Measurements from ENCODE around the gene BCOR.

DNA sequence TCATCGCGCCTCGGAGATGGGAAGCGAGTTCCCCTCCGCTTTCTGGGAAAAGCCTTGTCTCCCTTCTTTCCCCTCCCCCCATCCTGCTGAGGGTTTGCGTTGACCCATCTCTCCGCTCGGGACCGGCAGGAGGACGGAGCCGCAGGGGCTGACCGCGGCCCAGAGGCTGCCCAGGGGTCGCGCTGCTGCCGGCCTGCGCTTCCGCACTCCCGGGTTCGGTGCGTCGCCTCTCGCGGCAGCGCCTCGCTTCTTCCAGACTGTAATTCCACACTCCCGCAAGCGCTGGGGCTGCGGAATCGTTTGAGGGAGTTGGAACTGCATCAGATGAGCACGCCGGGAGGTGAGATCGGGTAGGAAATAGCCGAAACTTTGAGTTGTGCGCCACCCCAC lies 88.3 kb downstream of the BCOR start:
- TF ChIP-seq POLR2A (IDR thresholded peaks at IDR 0.05; ENCODE audit: low read depth, low read length) (no peak), FOS (IDR thresholded peaks at IDR 0.05; ENCODE audit: low read depth, low read length) (no peak), MAFK (IDR thresholded peaks at IDR 0.05; ENCODE audit: low read depth, low read length) (no peak), RCOR1 (IDR thresholded peaks at IDR 0.05; ENCODE audit: insufficient replicate concordance, low read length) (no peak), MXI1 (IDR thresholded peaks at IDR 0.05; ENCODE audit: borderline replicate concordance, low read depth, low read length) (no peak), RFX5 (IDR thresholded peaks at IDR 0.05; ENCODE audit: low read depth, low read length) (no peak), SMC3 (IDR thresholded peaks at IDR 0.05; ENCODE audit: low read depth, low read length) (no peak), CEBPB (IDR thresholded peaks at IDR 0.05; ENCODE audit: low read depth, low read length) (no peak)
- TF ChIP-seq, protein P1, sequence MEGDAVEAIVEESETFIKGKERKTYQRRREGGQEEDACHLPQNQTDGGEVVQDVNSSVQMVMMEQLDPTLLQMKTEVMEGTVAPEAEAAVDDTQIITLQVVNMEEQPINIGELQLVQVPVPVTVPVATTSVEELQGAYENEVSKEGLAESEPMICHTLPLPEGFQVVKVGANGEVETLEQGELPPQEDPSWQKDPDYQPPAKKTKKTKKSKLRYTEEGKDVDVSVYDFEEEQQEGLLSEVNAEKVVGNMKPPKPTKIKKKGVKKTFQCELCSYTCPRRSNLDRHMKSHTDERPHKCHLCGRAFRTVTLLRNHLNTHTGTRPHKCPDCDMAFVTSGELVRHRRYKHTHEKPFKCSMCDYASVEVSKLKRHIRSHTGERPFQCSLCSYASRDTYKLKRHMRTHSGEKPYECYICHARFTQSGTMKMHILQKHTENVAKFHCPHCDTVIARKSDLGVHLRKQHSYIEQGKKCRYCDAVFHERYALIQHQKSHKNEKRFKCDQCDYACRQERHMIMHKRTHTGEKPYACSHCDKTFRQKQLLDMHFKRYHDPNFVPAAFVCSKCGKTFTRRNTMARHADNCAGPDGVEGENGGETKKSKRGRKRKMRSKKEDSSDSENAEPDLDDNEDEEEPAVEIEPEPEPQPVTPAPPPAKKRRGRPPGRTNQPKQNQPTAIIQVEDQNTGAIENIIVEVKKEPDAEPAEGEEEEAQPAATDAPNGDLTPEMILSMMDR (conservative IDR thresholded peaks at IDR 0.05; ENCODE audit: low read depth, low read length) = no peak
- TF ChIP-seq, protein P2, sequence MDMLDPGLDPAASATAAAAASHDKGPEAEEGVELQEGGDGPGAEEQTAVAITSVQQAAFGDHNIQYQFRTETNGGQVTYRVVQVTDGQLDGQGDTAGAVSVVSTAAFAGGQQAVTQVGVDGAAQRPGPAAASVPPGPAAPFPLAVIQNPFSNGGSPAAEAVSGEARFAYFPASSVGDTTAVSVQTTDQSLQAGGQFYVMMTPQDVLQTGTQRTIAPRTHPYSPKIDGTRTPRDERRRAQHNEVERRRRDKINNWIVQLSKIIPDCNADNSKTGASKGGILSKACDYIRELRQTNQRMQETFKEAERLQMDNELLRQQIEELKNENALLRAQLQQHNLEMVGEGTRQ (IDR thresholded peaks at IDR 0.05; ENCODE audit: low read depth, low read length) = no peak
